Measurements from ENCODE around the gene GRID1.

DNA sequence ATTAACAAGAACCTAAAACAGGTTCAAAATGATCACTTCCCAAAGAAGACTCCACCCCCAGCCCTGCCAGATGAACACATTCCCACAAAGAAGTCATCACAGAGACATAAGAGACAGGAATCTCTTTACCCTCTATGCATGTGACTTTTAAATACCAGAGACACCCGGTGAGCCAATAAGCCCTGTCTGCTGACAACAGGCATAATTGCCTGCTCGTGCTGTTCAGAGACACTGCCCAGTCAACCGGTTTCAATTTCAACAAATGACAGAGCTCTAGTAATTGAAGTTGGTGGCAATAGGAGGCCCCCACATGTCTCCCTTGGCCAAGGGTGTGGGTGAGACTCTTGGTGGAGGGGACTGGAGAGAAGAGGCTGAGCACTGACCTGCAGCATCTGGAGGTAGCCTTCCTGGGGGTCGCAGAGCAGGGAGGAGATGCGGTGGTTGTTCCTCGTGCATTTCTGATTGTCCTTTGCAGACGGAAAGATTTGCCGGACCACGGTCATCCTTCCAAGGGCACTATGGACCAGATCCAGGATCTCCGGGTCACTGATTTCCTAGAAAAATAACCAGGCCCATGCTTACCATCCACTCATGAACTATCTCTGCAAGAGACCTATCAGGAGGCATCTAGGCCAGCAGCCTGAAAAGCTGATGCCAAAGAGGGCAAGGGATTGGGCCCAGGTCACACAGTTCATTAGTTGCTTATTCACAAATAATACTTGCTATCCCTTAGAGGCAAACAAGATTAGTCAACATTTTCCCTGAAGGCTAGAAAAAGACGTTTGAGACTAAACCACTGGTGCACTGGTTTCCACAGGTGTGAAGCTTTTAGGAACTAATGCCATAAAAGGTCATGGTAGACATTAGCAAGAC lies 497.7 kb downstream of the GRID1 start:
- TF ChIP-seq, protein P1, sequence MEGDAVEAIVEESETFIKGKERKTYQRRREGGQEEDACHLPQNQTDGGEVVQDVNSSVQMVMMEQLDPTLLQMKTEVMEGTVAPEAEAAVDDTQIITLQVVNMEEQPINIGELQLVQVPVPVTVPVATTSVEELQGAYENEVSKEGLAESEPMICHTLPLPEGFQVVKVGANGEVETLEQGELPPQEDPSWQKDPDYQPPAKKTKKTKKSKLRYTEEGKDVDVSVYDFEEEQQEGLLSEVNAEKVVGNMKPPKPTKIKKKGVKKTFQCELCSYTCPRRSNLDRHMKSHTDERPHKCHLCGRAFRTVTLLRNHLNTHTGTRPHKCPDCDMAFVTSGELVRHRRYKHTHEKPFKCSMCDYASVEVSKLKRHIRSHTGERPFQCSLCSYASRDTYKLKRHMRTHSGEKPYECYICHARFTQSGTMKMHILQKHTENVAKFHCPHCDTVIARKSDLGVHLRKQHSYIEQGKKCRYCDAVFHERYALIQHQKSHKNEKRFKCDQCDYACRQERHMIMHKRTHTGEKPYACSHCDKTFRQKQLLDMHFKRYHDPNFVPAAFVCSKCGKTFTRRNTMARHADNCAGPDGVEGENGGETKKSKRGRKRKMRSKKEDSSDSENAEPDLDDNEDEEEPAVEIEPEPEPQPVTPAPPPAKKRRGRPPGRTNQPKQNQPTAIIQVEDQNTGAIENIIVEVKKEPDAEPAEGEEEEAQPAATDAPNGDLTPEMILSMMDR (conservative IDR thresholded peaks at IDR 0.05): no peak
- TF ChIP-seq EZH2 (IDR thresholded peaks at IDR 0.05; ENCODE audit: low read depth): no peak
